Keratinocyte (primary cell): ENCODE measurements around the gene HERC2. TPM values are rescaled to one million over a fixed set of nuclear protein-coding genes. Genes with fewer than 3 reads are reported as not detected.
"Not testable (repeated sequence)": the region's sequence is repeated elsewhere in the genome, so short reads cannot be mapped to it uniquely, and the experiment has no call there.

ENCODE experiments used
- DNase-seq: peaks from one replicate; pipeline ENCODE4 v3.0.0-alpha.2; 2011; ENCODE audit warnings: low read depth, missing footprints, low spot score
- FAIRE-seq: peaks from 2 replicates; lab custom pipeline; 2011; peaks lifted over from hg19 to GRCh38; lab: Jason Lieb, UNC
- H2AFZ ChIP-seq: 2 replicates; pipeline ENCODE4 v1.6.0; 2012; ENCODE audit warnings: low read length, control low read depth, inconsistent platforms; ENCODE audit not compliant: control insufficient read depth
- H3K27ac ChIP-seq: 2 replicates; pipeline ENCODE4 v1.5.1; 2011; ENCODE audit warnings: low read length; ENCODE audit not compliant: control insufficient read depth, insufficient read depth
- H3K27me3 ChIP-seq: 3 replicates; pipeline ENCODE4 v1.6.0; 2011; ENCODE audit warnings: low read length; ENCODE audit not compliant: control insufficient read depth, insufficient read depth; ENCODE audit errors: extremely low read depth
- H3K36me3 ChIP-seq, 2 experiments: 2 replicates in 1 of 2; 3 replicates in 1 of 2; pipeline ENCODE4 v1.5.1; 2011; ENCODE audit warnings: low read length in 2 of 2, mild to moderate bottlenecking in 1 of 2; ENCODE audit not compliant: control insufficient read depth in 2 of 2, insufficient read depth in 2 of 2; ENCODE audit errors: extremely low read depth in 1 of 2
- H3K4me1 ChIP-seq: 3 replicates; pipeline ENCODE4 v1.5.1; 2011; ENCODE audit warnings: low read length; ENCODE audit not compliant: control insufficient read depth, insufficient read depth; ENCODE audit errors: extremely low read depth
- H3K4me2 ChIP-seq: 3 replicates; pipeline ENCODE4 v1.6.0; 2011; ENCODE audit warnings: low read depth, low read length; ENCODE audit not compliant: control insufficient read depth, insufficient read depth; ENCODE audit errors: extremely low read depth
- H3K4me3 ChIP-seq, 3 experiments: fragments of 200-600 bp in 1 of 3; sonication (generic) in 1 of 3; 2 replicates in 2 of 3; 3 replicates in 1 of 3; pipeline ENCODE4 v1.5.1; 2011 to 2016; ENCODE audit warnings: low read length in 3 of 3, mild to moderate bottlenecking in 3 of 3, control low read depth in 2 of 3, inconsistent platforms in 1 of 3, low read depth in 1 of 3, mixed read lengths in 1 of 3, mixed run types in 1 of 3, moderate library complexity in 1 of 3; ENCODE audit not compliant: control insufficient read depth in 2 of 3, insufficient read depth in 2 of 3; ENCODE audit errors: extremely low read depth in 1 of 3
- H3K79me2 ChIP-seq: 2 replicates; pipeline ENCODE4 v1.6.0; 2012; ENCODE audit warnings: low read length; ENCODE audit not compliant: control insufficient read depth, insufficient read depth
- H3K9ac ChIP-seq: 3 replicates; pipeline ENCODE4 v1.6.0; 2011; ENCODE audit warnings: low read length; ENCODE audit not compliant: control insufficient read depth, insufficient read depth; ENCODE audit errors: extremely low read depth
- H3K9me1 ChIP-seq: 3 replicates; pipeline ENCODE4 v1.6.0; 2011; ENCODE audit warnings: low read length; ENCODE audit not compliant: control insufficient read depth, insufficient read depth; ENCODE audit errors: extremely low read depth
- H3K9me3 ChIP-seq: 2 replicates; pipeline ENCODE4 v1.5.1; 2012; ENCODE audit warnings: low read depth, low read length; ENCODE audit not compliant: control insufficient read depth
- H4K20me1 ChIP-seq: 3 replicates; pipeline ENCODE4 v1.6.0; 2011; ENCODE audit warnings: low read length; ENCODE audit not compliant: control insufficient read depth, insufficient read depth; ENCODE audit errors: extremely low read depth
- dilution Hi-C: fragments of 300-500 bp; cut with MboI; formaldehyde crosslinking; loops from one replicate; pipeline ENCODE4 v1.7.0; 2020; ENCODE audit warnings: low sequenced_read_pairs; ENCODE audit not compliant: extremely low pct_ligation_motif_present
- polyA plus RNA-seq, 5 experiments: library from polyadenylated mRNA; depleted of rRNA in 3 of 5; stranded (reverse) in 3 of 5; stranded (forward) in 1 of 5; unstranded in 1 of 5; fragments of >200 nt; gene quantifications; 1 replicate in 1 of 5; 2 replicates in 3 of 5; 3 replicates in 1 of 5; pipeline versions ENCODE4 v1.2.1 to v1.2.3, GENCODE V29; 2011 to 2012; ENCODE audit warnings: missing spikeins in 2 of 5, low read depth in 1 of 5, low replicate concordance in 1 of 5
- TF ChIP-seq, protein P1 (sequence below), 3 experiments: IDR thresholded peaks in 1 of 3; conservative IDR thresholded peaks in 1 of 3; optimal IDR thresholded peaks in 1 of 3; 2 replicates in 2 of 3; 3 replicates in 1 of 3; pipeline versions ENCODE3 to v1.5.1; 2011; ENCODE audit warnings: low read length in 3 of 3, mild to moderate bottlenecking in 3 of 3, moderate library complexity in 2 of 3, control low read depth in 1 of 3, inconsistent platforms in 1 of 3; ENCODE audit not compliant: insufficient read depth in 2 of 3; ENCODE audit errors: extremely low read depth in 1 of 3

The HERC2 gene
- polyA plus RNA-seq, 1 donor (not counting 4 experiments of a cell fraction or from before 2014, with no cell fraction given) = 12.4 TPM

DNA sequence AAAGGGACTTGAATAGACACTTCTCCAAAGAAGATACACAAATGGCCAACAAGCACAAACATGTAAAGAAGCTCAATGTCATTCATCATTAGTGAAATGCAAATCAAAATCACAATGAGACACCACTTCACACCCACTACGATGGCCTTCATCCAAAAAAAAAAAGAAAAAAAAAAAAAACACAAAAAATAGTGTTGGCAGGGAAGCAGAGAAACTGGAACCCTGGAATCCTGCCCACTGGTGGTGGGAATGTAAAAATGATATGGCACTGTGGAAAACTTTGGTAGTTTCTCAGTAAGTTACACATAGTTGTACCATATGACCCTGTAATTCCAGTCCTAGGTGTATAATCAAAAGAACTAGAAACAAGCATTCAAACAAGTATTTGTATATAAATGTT lies 94.7 kb downstream of the HERC2 start:
- DNase-seq, dilution Hi-C loops, H3K9me3 ChIP-seq: not testable (repeated sequence)

GRCh38 chr15:28222612-28223011 lies 99.4 kb downstream of the HERC2 start:
- H3K9ac ChIP-seq, H4K20me1 ChIP-seq, H2AFZ ChIP-seq, H3K36me3 ChIP-seq, H3K9me1 ChIP-seq, H3K4me3 ChIP-seq, FAIRE-seq, dilution Hi-C loops, H3K79me2 ChIP-seq, H3K27me3 ChIP-seq, H3K4me1 ChIP-seq, DNase-seq, H3K4me2 ChIP-seq, H3K9me3 ChIP-seq, H3K27ac ChIP-seq: not testable (repeated sequence)

More for the DNA sequence above, 94.7 kb downstream of the HERC2 start:
- H3K27me3 ChIP-seq, H3K4me2 ChIP-seq, H3K79me2 ChIP-seq, H3K27ac ChIP-seq, H3K9me1 ChIP-seq, FAIRE-seq, H3K9ac ChIP-seq, H3K4me3 ChIP-seq, H3K4me1 ChIP-seq, H3K36me3 ChIP-seq, H2AFZ ChIP-seq, H4K20me1 ChIP-seq: not testable (repeated sequence)
- TF ChIP-seq, protein P1, sequence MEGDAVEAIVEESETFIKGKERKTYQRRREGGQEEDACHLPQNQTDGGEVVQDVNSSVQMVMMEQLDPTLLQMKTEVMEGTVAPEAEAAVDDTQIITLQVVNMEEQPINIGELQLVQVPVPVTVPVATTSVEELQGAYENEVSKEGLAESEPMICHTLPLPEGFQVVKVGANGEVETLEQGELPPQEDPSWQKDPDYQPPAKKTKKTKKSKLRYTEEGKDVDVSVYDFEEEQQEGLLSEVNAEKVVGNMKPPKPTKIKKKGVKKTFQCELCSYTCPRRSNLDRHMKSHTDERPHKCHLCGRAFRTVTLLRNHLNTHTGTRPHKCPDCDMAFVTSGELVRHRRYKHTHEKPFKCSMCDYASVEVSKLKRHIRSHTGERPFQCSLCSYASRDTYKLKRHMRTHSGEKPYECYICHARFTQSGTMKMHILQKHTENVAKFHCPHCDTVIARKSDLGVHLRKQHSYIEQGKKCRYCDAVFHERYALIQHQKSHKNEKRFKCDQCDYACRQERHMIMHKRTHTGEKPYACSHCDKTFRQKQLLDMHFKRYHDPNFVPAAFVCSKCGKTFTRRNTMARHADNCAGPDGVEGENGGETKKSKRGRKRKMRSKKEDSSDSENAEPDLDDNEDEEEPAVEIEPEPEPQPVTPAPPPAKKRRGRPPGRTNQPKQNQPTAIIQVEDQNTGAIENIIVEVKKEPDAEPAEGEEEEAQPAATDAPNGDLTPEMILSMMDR (optimal IDR thresholded peaks at IDR 0.05 in 1 of 3, IDR thresholded peaks at IDR 0.05 in 1 of 3, conservative IDR thresholded peaks at IDR 0.05 in 1 of 3; ENCODE audit: extremely low read depth in 1 of 3, insufficient read depth in 2 of 3, low read length in 3 of 3) = peak in 1 of 3 experiments; percentile 25

DNA sequence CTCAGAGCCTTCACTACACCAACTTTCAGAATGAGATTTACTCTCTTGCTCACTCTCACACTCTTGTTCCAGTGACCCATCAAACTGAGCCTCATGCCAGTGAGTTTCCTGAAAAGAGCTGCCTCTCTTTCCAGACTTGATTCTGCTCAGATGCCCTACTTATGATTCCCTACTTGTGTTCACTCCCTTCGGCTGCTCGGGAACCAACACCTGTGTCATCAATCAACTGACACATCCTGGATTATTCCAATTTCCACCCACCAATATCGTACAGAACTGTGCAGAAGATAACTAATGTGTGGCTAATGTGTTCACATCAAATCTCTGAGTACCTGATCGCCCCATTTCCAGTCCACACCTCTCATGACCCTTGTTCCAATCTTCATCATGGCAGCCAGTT lies 100.3 kb downstream of the HERC2 start:
- H3K27ac ChIP-seq, H3K79me2 ChIP-seq, H3K9me3 ChIP-seq, H3K9ac ChIP-seq, DNase-seq, H3K36me3 ChIP-seq, H3K4me1 ChIP-seq, H4K20me1 ChIP-seq, FAIRE-seq, dilution Hi-C loops, H3K4me3 ChIP-seq, H2AFZ ChIP-seq, H3K4me2 ChIP-seq, H3K9me1 ChIP-seq, H3K27me3 ChIP-seq: not testable (repeated sequence)
